HT1080 (cell line): ENCODE results near the gene AGPAT3. TPM values are rescaled to one million over a fixed set of nuclear protein-coding genes. Genes with fewer than 3 reads are reported as not detected.

Source experiments
- DNase-seq: peaks from one replicate; pipeline ENCODE4 v3.0.0-alpha.2; 2015; ENCODE audit warnings: low read depth
- total RNA-seq: library from RNA; depleted of rRNA; stranded (reverse); fragments of >200 nt; shearing (Covaris generic); gene quantifications from 2 replicates; pipeline ENCODE4 v1.2.3, GENCODE V29; 2014

AGPAT3 gene
- total RNA-seq, 1 experiment from 2014 or later: 60.2 TPM

- no peak for DNase-seq
Measured at GRCh38 chr21:43954042-43954441, 89.0 kb downstream of the AGPAT3 start.

- no peak for DNase-seq
Measured at GRCh38 chr21:43954896-43955295, 89.9 kb downstream of the AGPAT3 start.

- no peak for DNase-seq
Measured at GRCh38 chr21:43956019-43956669, 91.1 kb downstream of the AGPAT3 start.

DNA sequence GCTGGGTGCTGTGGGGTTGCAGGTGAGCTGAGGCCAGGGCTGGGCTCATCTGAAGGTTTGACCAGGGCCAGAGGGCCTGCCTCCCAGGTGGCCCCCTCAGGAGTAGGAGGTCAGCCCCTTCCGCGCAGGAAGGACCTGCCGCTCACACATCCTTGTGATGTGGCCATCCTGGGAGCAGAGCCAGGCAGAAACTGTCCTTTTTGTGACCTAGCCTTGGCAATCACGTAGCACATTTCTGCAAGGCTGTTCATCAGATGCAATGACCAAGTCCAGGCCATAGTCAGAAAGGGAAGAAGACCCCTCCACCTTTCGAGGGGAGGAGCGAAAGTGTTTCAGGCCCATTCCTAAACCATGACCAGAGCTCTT lies 91.6 kb downstream of the AGPAT3 start:
- DNase-seq: no peak

GRCh38 chr21:43957128-43957571 lies 92.1 kb downstream of the AGPAT3 start:
- DNase-seq: no peak

GRCh38 chr21:43957611-43958362 lies 92.8 kb downstream of the AGPAT3 start:
- no peak for DNase-seq

GRCh38 chr21:43958364-43959158 lies 93.5 kb downstream of the AGPAT3 start:
- no peak for DNase-seq

DNA sequence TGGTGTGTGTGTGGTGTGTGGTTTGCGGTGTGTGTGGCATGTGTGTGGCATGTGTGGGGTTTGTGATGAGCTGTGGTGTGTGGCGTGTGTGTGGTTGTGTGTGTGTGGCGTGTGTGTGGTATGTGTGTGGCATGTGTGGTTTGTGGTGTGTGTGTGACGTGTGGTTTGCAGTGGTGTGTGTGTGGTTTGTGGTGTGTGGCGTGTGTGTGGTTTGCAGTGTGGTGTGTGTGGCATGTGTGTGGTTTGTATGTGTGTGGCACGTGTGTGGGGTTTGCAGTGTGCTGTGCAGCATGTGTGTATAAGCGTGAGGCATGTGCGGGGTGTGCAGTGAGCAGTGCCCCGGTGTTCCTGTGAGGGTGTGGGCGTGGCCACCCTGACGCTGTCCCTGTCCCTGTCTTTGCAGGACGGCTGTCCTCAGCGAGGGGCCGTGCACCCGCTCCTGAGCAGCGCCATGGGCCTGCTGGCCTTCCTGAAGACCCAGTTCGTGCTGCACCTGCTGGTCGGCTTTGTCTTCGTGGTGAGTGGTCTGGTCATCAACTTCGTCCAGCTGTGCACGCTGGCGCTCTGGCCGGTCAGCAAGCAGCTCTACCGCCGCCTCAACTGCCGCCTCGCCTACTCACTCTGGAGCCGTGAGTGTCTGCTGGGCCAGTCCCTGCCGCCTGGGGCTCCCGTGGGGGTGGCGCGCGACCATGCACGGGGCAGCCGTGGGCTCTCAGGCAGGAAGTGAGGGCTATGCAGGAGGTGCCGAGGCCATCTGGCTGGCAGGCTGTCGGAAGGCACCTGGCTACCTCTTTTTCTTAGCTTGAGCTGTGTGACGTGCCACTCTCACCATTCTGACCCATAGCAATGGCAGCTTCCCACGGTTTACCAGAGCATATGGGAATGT lies 94.5 kb downstream of the AGPAT3 start:
- no peak for DNase-seq

GRCh38 chr21:43961382-43961909 lies 96.4 kb downstream of the AGPAT3 start:
- DNase-seq: no peak

- DNase-seq: no peak
Measured at GRCh38 chr21:43965911-43966585, 101.0 kb downstream of the AGPAT3 start.

DNA sequence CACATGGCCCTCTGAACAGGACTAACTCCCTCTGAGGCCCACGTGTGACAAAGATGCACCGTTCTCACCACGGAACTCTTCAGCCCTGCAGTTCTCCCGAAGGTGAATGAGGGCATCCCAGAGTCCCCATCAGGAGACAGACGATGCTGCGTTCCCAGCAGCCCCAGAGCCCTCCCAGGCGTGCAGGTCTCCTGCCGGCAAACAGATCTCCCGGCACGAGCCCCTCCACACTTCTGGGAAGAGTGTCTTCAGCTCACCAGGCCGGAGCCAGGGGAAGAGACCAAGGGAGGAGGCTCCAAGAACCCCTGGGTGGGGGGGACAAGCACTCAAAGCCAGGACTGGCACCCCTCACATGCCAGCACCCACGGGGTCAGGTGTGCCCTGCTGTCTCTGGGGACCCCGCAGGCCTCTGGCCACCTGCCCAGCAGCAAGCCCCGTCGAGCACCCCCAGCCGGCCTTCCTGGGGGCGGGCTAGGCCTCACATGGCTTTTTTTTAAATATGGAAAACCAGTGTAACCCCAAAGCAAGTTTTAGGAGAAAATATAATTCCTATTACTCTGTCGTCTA lies 102.0 kb downstream of the AGPAT3 start:
- no peak for DNase-seq

DNA sequence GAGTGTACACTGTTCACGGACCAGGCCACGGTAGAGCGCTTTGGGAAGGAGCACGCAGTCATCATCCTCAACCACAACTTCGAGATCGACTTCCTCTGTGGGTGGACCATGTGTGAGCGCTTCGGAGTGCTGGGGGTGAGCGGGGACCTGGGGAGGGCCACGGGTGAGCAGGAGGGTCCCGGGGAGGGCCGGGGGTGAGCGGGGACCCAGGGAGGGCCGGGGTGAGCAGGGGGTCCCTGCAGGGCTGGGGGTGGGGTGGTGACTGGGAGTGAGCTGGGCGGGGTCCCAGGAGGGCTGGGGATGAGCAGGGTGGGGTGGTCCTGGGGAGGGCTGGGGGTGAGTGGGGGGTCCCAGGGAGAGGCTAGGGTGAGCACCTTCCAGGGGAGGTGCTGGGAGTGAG lies 103.0 kb downstream of the AGPAT3 start:
- DNase-seq: no peak

GRCh38 chr21:43968410-43969114 lies 103.5 kb downstream of the AGPAT3 start:
- DNase-seq: no peak

DNA sequence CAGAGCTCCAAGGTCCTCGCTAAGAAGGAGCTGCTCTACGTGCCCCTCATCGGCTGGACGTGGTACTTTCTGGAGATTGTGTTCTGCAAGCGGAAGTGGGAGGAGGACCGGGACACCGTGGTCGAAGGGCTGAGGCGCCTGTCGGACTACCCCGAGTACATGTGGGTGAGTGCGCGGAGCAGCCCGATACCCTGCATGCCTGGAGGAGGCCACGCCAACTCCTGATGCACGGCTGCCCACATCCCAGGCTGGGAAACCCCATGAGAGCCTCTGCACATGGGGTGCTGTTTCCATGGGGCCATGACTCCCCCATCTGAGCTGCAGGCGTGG lies 104.1 kb downstream of the AGPAT3 start:
- DNase-seq: no peak

DNA sequence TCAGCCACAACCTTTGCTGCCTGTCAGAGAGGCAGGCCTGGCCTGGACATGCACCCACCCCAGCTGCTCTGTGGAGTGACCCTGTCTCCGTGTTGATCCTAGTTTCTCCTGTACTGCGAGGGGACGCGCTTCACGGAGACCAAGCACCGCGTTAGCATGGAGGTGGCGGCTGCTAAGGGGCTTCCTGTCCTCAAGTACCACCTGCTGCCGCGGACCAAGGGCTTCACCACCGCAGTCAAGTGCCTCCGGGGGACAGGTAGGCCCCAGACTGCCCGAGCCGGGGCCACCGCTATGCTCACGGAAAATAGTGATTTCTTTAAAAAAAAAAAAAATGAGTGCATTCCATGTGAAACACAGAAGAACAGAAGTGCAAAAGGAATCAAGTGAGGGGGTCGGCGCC lies 105.5 kb downstream of the AGPAT3 start:
- no peak for DNase-seq

- DNase-seq: no peak
Measured at GRCh38 chr21:43971201-43971991, 106.4 kb downstream of the AGPAT3 start.

- DNase-seq: no peak
Measured at GRCh38 chr21:43971992-43972255, 106.9 kb downstream of the AGPAT3 start.

- no peak for DNase-seq
Measured at GRCh38 chr21:43972850-43973633, 108.0 kb downstream of the AGPAT3 start.
